HK-2 (cell line): ENCODE measurements around the gene SETD2.

Source experiments
- DNase-seq: peaks from one replicate; pipeline ENCODE4 v3.0.0-alpha.2; 2018; ENCODE audit not compliant: unreplicated experiment

Gene SETD2

GRCh38 chr3:47009225-47010110, 154.4 kb downstream of the SETD2 start:
- DNase-seq = no peak

- DNase-seq = no peak
These were observed 155.1 kb downstream of the SETD2 start for GRCh38 chr3:47008851-47009224.

GRCh38 chr3:47008234-47008796, 155.6 kb downstream of the SETD2 start:
- no peak for DNase-seq

DNA sequence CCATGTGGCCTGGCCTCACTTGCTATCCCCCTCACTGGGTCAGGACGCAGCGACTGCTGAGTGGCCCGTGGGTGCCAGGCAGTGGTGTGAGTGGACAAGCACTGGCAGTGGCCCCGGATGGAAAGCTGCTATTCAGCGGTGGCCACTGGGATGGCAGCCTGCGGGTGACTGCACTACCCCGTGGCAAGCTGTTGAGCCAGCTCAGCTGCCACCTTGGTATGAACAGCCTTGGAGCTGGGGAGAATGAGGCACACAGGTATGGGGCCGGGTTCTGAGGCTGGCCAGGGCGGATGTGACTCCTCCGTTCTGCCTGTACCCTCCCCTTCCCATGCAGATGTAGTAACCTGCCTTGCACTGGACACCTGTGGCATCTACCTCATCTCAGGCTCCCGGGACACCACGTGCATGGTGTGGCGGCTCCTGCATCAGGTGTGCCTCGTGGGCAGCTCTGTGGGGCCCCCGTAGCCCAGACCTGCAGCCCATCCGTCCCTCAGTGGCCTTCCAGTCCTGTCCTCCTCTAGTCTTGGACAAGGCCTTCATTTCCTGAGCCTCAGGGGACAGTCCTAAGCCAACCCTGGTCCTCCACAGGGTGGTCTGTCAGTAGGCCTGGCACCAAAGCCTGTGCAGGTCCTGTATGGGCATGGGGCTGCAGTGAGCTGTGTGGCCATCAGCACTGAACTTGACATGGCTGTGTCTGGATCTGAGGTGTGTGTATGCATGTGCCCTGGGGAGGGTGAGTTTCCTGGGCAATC, 156.3 kb downstream of the SETD2 start:
- no peak for DNase-seq

DNA sequence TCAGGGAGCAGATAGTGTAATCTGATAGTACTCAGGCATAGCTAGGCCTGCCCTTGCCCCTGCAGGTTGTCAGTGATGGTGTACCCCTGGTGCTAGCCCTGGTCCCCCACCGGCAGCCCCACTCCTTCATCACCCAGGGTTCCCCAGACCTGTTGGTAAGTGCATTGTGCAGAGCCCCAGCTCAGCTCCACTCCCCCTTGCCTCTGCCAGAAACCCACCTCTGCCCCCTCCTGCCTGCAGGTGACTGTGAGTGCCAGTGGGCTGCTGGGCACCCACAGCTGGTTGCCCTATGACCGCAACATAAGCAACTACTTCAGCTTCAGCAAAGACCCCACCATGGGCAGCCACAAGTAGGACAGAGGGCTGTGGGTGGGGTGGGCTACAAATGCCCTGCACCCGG, 156.9 kb downstream of the SETD2 start:
- DNase-seq = no peak

GRCh38 chr3:47006145-47006651, 157.7 kb downstream of the SETD2 start:
- DNase-seq = no peak

GRCh38 chr3:47005212-47006144, 158.4 kb downstream of the SETD2 start:
- DNase-seq = no peak

DNA sequence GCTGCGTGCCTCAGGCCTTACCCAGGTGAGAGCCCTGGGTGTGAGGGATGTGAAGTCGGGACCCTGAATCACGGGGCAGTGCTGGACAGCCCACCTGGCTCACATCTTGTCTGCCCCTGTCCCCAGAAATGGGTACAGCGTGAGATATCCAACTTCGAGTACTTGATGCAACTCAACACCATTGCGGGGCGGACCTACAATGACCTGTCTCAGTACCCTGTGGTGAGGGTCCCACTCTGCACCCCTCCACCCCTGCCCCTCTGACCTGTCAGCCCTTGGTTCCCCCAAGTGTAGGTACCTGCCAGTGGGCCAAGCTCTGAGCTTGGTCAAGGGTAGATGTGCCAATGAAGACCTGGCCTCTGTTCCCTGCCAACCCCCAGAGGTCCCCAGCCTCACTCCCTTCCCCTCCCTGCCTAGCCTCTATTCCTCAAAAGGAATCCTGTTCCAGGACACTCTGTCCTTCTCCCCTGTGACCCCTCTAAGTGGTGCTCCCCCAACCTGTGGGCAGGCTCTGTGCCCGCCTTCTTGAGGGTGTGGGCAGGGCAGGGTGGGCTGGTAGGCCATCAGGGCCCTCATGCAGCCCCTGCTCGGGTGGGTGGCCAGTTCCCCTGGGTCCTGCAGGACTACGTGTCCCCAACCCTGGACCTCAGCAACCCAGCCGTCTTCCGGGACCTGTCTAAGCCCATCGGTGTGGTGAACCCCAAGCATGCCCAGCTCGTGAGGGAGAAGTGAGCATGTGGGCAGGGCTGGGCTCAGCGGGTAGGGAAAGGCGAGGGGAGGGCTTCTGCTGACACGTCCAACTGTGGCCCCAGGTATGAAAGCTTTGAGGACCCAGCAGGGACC, 159.3 kb downstream of the SETD2 start:
- DNase-seq = no peak

- DNase-seq = no peak
These were observed 160.2 kb downstream of the SETD2 start for GRCh38 chr3:47003461-47004368.

DNA sequence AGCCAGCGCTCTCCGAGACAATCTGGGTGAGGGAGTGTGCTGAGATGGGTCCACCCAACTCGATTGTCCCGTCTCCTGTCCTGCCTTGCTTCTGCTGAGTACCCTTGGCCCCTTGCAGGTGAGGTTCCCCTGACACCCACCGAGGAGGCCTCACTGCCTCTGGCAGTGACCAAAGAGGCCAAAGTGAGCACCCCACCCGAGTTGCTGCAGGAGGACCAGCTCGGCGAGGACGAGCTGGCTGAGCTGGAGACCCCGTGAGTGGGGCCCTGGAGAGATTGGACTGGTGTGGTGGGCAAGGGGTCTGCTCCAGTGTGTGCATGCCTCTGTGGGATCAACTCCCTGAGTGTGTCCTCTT, 160.9 kb downstream of the SETD2 start:
- DNase-seq = no peak

DNA sequence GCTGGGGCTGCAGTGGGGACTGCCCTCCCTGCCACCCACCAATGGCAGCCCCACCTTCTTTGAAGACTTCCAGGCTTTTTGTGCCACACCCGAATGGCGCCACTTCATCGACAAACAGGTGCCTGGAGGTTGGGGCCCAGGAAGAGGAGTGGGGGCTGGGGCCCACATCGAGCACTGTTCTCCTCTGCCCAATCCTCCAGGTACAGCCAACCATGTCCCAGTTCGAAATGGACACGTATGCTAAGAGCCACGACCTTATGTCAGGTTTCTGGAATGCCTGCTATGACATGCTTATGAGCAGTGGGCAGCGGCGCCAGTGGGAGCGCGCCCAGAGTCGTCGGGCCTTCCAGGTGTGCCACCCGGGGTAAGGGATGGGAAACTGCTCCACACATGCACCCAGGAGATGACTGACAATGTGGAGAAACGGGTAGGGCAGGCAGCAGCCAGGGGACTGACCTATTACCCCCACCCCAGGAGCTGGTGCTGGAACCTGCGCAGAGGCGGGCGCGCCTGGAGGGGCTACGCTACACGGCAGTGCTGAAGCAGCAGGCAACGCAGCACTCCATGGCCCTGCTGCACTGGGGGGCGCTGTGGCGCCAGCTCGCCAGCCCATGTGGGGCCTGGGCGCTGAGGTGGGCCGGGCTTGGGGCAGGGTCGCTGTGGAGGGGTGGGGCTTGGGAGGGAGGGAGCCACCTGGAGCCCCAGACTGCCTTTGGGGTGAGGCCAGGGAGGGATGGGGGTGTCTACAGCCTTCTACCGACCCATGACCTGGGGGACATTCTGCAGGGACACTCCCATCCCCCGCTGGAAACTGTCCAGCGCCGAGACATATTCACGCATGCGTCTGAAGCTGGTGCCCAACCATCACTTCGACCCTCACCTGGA, 161.5 kb downstream of the SETD2 start:
- no peak for DNase-seq

GRCh38 chr3:47001731-47002170, 162.2 kb downstream of the SETD2 start:
- DNase-seq = no peak

DNA sequence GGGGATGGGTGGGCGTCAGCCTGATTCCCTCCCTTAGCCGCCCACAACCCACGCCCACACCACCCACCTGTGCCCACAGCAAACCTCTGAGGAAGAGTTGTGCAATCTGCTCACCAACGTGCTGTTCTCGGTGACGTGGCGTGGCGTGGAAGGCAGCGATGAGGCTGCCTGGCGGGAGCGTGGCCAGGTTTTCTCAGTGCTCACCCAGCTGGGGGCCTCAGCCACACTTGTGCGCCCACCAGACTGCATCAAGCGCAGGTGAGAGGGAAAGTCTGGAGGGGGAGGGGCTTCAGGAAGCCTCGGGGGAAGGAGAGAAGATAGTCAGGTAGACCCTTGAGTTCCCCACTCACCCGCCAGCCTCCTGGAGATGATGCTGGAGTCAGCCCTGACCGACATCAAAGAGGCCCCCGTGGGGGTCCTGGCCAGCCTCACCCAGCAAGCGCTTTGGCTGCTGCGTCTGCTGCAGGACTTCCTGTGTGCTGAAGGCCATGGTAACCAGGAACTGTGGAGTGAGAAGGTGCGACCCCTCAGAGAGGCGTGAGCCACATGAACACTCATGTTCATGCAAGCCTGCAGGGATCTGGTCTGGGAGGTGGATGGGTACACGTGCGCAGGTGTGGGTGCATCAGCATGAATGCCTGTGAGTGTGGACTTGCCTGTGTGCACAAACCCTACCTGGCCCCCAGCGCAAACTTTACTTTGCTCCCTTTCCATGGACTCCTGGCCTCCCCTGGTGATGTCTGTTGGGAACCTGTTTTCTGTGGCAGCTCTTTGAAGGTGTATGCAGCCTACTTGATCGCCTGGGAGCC, 162.8 kb downstream of the SETD2 start:
- DNase-seq = no peak

- no peak for DNase-seq
These were observed 163.6 kb downstream of the SETD2 start for GRCh38 chr3:47000198-47000815.

GRCh38 chr3:46999516-47000197, 164.3 kb downstream of the SETD2 start:
- DNase-seq = no peak

- no peak for DNase-seq
These were observed 164.9 kb downstream of the SETD2 start for GRCh38 chr3:46998852-46999515.
